Sigmoid colon (tissue), 7 donors: ENCODE results near the gene RHOC. TPM values are rescaled to one million over a fixed set of nuclear protein-coding genes. Genes with fewer than 3 reads are reported as not detected.

Experiments used
- DNase-seq: peaks from one replicate; pipeline ENCODE4 v3.0.0-alpha.2; 2019
- H3K27ac ChIP-seq, 4 donors: fragments of 200-600 bp; sonication (generic); one replicate each; pipeline ENCODE4 v1.5.1; 2016 to 2019; ENCODE audit warnings: mild to moderate bottlenecking in 1 of 4
- H3K27me3 ChIP-seq, 3 donors: fragments of 200-600 bp; sonication (generic); one replicate each; pipeline ENCODE4 v1.5.1; 2019; ENCODE audit warnings: mild to moderate bottlenecking in 1 of 3
- H3K36me3 ChIP-seq, 4 donors: fragments of 200-600 bp; sonication (generic); one replicate each; pipeline ENCODE4 v1.5.1; 2016 to 2019
- H3K4me1 ChIP-seq, 4 donors: fragments of 200-600 bp; sonication (generic); one replicate each; pipeline ENCODE4 v1.5.1; 2017 to 2019
- H3K4me3 ChIP-seq, 4 donors: fragments of 200-600 bp; sonication (generic); one replicate each; pipeline ENCODE4 v1.5.1; 2017 to 2019; ENCODE audit warnings: mild to moderate bottlenecking in 2 of 4, moderate library complexity in 1 of 4
- H3K9me3 ChIP-seq, 4 donors: fragments of 200-600 bp in 3 of 4; sonication (generic) in 3 of 4; one replicate each; pipeline versions ENCODE4 v1.5.1 to v1.6.1; 2013 to 2019
- EP300 ChIP-seq, 4 donors: sonication (generic); formaldehyde crosslinking; IDR thresholded peaks; one replicate each; pipeline ENCODE4 v1.6.1; 2017; ENCODE audit warnings: antibody characterized with exemption in 4 of 4
- POLR2A ChIP-seq, 2 donors: fragments of 450-650 bp; IDR thresholded peaks; one replicate each; pipeline ENCODE4 v1.6.1; 2016; ENCODE audit warnings: antibody characterized with exemption in 2 of 2, mild to moderate bottlenecking in 2 of 2, moderate library complexity in 2 of 2
- POLR2AphosphoS5 ChIP-seq, 4 donors: sonication (generic); formaldehyde crosslinking; IDR thresholded peaks; one replicate each; pipeline ENCODE4 v1.6.1; 2017; ENCODE audit warnings: antibody characterized with exemption in 4 of 4
- WGBS, 2 donors: extraction: QIAGEN DNeasy Blood & Tissue Kit; methylation state at CpG; one replicate each; pipeline ENCODE4 v1.1.7; 2013; 5-methylcytosine and 5-hydroxymethylcytosine counted together
- intact Hi-C: fragments of 100-400 bp; cut with DNase I; formaldehyde crosslinking; loops from one replicate; pipeline ENCODE4 v1.15.1; 2023
- polyA plus RNA-seq, 3 donors: library from polyadenylated mRNA; stranded (reverse); fragments of 200-250 nt; gene quantifications; one replicate each; pipeline ENCODE4 v1.2.3, GENCODE V29; 2013
- total RNA-seq, 4 donors: library from RNA; depleted of rRNA; stranded (reverse); fragments of >200 nt; gene quantifications; one replicate each; pipeline ENCODE4 v1.1.0, GENCODE V29; 2016
- TF ChIP-seq, protein P1 (sequence below), 4 experiments: fragments of 450-650 bp in 3 of 4; fragments of 200-600 bp in 1 of 4; IDR thresholded peaks; one replicate each; pipeline ENCODE4 v1.5.1; 2016 to 2019; ENCODE audit warnings: antibody characterized with exemption in 4 of 4, mild to moderate bottlenecking in 3 of 4, moderate library complexity in 2 of 4
- donor health status: healthy with polysubstance abuse.
- donor health status: Bipolar disorder and iron deficiency.
- donor health status: healthy.

Gene RHOC
- total and polyA plus RNA-seq, 7 donors: 181 to 1,259 (median 244) TPM

DNA sequence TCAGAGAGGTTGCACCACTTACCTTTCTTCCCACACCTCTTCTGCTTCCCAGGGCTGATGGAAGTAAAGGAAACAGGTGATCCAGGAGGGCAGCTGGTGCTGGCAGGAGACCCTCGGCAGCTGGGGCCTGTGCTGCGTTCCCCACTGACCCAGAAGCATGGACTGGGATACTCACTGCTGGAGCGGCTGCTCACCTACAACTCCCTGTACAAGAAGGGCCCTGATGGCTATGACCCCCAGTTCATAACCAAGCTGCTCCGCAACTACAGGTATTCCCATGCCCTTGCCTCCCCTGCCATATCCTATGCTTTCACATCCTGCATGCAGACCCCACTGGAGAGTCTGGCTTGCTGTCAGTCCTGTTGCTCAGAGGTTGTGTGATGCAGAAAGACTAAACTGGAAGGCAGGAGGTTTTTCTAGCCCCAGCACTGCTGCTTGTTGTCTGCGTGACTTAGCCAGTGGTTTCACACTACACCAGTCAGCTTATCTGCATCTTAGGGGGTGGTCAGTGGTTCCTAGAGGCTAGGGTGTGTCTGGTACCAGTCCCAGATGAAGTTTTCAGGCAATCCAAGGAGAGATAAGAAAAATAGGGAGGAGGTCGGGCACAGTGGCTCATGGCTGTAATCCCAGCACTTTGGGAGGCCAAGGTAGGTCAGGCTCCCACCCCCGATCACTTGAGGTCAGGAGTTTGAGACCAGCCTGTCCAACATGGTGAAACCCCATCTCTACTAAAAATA lies 10.2 kb downstream of the RHOC start:
- peak overlapping the region in 2 of 4 donors; percentile 18 to 99 for H3K27ac ChIP-seq
- WGBS, 2 donors: 91 to 94% methylated on average over 7 of the region's 7 CpGs

DNA sequence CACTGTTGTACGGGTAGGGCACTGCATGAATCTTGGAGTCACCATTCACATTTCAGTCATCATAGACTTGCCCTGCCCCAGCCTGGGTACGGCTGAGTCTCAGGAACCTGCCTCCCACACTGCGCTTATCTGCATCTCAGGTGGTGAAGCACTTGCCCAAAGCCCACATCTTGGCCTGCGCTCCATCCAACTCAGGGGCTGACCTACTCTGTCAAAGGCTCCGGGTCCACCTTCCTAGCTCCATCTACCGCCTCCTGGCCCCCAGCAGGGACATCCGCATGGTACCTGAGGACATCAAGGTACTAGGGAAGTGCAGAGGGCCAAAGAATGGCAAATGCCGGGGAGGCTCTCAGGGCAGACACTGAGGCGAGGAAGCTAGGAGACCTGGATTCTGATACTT lies 11.7 kb downstream of the RHOC start:
- peaks cover 25 to 84% (median 44%) of the 10 kb centered on the region in 4 donors for H3K36me3 ChIP-seq
- H3K9me3 ChIP-seq: no peaks in the 10 kb centered on the region
- H3K4me1 ChIP-seq: peaks cover 0 to 23% (median 16%) of the 10 kb centered on the region in 4 donors
- no peak overlapping the region for H3K27ac ChIP-seq
- 96 to 97% methylated on average over 9 of the region's 9 CpGs for WGBS, 2 donors
- H3K27me3 ChIP-seq: no peaks in the 10 kb centered on the region
- no peak for TF ChIP-seq POLR2A (IDR thresholded peaks at IDR 0.05)
- no peak for TF ChIP-seq EP300 (IDR thresholded peaks at IDR 0.05)
- TF ChIP-seq, protein P1, sequence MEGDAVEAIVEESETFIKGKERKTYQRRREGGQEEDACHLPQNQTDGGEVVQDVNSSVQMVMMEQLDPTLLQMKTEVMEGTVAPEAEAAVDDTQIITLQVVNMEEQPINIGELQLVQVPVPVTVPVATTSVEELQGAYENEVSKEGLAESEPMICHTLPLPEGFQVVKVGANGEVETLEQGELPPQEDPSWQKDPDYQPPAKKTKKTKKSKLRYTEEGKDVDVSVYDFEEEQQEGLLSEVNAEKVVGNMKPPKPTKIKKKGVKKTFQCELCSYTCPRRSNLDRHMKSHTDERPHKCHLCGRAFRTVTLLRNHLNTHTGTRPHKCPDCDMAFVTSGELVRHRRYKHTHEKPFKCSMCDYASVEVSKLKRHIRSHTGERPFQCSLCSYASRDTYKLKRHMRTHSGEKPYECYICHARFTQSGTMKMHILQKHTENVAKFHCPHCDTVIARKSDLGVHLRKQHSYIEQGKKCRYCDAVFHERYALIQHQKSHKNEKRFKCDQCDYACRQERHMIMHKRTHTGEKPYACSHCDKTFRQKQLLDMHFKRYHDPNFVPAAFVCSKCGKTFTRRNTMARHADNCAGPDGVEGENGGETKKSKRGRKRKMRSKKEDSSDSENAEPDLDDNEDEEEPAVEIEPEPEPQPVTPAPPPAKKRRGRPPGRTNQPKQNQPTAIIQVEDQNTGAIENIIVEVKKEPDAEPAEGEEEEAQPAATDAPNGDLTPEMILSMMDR (IDR thresholded peaks at IDR 0.05): no peak
- no peak overlapping the region for H3K4me3 ChIP-seq
- intact Hi-C loops: no loop called here
- no peak for DNase-seq

More for the DNA sequence above, 10.2 kb downstream of the RHOC start:
- no peak for DNase-seq
- intact Hi-C loops: no loop called here
- Histone ChIP-seq H3K4me1 (peaks cover 0 to 37% (median 31%) of the 10 kb centered on the region in 4 donors), H3K36me3 (peaks cover 18 to 77% (median 42%) of the 10 kb centered on the region in 4 donors), H3K4me3 (no peak overlapping the region), H3K27me3 (no peaks in the 10 kb centered on the region), H3K9me3 (no peaks in the 10 kb centered on the region)
- no peak for TF ChIP-seq POLR2A (IDR thresholded peaks at IDR 0.05)
- TF ChIP-seq POLR2AphosphoS5 (IDR thresholded peaks at IDR 0.05): no peak
- TF ChIP-seq EP300 (IDR thresholded peaks at IDR 0.05): no peak
- TF ChIP-seq, protein P1 (IDR thresholded peaks at IDR 0.05): no peak

DNA sequence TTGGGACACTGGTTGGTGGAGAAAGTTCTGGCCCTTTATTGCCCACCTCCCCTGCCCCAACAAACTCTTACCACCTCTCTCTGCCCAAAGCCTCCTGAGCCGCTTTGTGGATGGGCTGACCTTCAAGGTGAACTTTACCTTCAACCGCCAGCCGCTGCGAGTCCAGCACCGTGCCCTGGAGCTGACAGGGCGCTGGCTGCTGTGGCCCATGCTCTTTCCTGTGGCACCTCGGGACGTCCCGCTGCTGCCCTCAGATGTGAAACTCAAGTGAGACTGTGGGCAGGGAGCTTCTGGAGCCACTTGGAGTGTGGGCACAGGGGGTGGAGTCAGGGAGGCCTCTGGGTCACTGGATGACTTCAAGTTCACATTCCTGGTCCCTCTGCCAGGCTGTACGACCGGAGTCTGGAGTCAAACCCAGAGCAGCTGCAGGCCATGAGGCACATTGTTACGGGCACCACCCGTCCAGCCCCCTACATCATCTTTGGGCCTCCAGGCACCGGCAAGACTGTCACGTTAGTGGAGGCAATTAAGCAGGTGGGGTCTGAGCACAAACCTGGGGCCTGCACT lies 12.5 kb downstream of the RHOC start:
- H3K36me3 ChIP-seq: peaks cover 33 to 92% (median 47%) of the 10 kb centered on the region in 4 donors
- no peak overlapping the region for H3K27ac ChIP-seq
- intact Hi-C loops: no loop called here
- H3K9me3 ChIP-seq: no peaks in the 10 kb centered on the region
- TF ChIP-seq EP300 (IDR thresholded peaks at IDR 0.05): no peak
- no peak for TF ChIP-seq POLR2AphosphoS5 (IDR thresholded peaks at IDR 0.05)
- TF ChIP-seq POLR2A (IDR thresholded peaks at IDR 0.05): no peak
- TF ChIP-seq, protein P1 (IDR thresholded peaks at IDR 0.05): no peak
- WGBS, 2 donors: 92 to 93% methylated on average over 15 of the region's 15 CpGs
- H3K4me3 ChIP-seq: no peak overlapping the region
- DNase-seq: no peak
- H3K27me3 ChIP-seq: no peaks in the 10 kb centered on the region
- H3K4me1 ChIP-seq: peaks cover 0 to 14% (median 8%) of the 10 kb centered on the region in 4 donors

DNA sequence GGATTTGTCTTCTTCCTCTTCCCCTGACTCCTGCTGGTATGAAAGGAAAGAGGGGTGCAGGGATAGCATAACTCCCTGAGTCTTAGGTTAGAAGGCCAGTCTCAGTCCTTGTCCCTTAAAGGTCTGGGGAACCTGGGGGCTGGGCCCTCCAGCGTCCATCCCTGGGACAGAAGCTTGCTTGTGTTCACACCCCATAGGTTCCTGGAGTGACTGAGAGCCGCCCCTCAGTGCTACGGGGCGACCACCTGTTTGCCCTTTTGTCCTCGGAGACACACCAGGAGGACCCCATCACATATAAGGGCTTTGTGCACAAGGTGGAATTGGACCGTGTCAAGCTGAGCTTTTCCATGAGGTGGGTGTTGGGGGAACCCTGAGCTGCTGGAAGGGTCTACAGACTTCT lies 13.1 kb downstream of the RHOC start:
- no peak for DNase-seq
- Histone ChIP-seq H3K4me1 (peaks cover 0 to 8% (median 2%) of the 10 kb centered on the region in 4 donors), H3K9me3 (no peaks in the 10 kb centered on the region), H3K36me3 (peaks cover 34 to 97% (median 48%) of the 10 kb centered on the region in 4 donors), H3K27ac (no peak overlapping the region), H3K27me3 (no peaks in the 10 kb centered on the region), H3K4me3 (no peak overlapping the region)
- 94% methylated on average over 6 of the region's 6 CpGs for WGBS, 2 donors
- intact Hi-C loops: no loop called here
- no peak for TF ChIP-seq POLR2AphosphoS5 (IDR thresholded peaks at IDR 0.05)
- TF ChIP-seq POLR2A (IDR thresholded peaks at IDR 0.05): no peak
- no peak for TF ChIP-seq EP300 (IDR thresholded peaks at IDR 0.05)
- TF ChIP-seq, protein P1 (IDR thresholded peaks at IDR 0.05): no peak
